Measurements from ENCODE around the gene CLN6. TPM values are rescaled to one million over a fixed set of nuclear protein-coding genes. Genes with fewer than 3 reads are reported as not detected.
"Not testable (repeated sequence)": the region's sequence is repeated elsewhere in the genome, so short reads cannot be mapped to it uniquely, and the experiment has no call there.

CLN6 gene
- total and polyA plus RNA-seq, 2 experiments from 2014 or later, result 10.7 to 18.7 TPM

DNA sequence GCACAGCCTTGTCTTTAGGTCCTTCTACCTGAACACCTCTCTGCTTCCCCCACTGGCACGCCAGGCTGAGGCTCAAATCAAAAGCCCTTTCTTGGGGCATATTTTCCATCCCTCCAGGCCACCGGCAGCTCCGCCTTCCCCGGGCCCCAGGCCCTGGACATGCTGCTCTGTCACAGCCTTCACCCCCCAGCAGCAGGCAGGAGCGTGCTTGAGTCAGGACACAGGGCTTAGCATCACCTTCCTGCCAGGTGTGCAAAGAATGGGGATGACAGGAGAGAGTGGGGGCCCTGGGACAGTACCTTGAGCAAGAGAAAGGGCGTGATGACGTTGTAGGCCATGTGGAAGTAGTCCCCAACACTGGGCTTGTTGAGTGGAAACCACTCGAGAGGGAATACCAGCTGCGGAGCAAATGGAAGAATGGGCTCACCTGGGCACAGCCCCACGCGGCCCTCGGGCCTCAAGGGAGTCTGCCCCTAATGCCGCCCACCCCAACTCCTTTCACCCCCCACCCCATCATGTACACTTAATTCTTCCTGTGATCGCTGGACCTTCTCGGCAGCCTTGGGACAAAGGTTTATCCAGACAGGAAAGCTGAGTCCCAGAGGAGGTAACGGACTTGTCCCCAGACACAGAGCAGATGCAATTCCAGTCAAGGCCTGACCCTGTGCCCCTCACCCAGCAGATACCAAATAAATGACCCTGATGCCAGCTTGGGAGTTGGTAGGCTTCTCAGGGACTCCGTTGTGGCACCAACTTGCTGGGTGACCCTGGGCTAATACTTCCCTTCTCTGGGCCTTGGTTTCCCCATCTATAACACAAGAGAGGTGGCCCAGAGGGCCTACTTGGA is 15.3 kb downstream of the CLN6 start:
- H3K9me3 ChIP-seq (ENCODE audit: low read depth), result no peaks in the 10 kb centered on the region
- no peak for DNase-seq (ENCODE audit: low spot score)
- peaks cover 4% of the 10 kb centered on the region for H3K4me1 ChIP-seq (ENCODE audit: insufficient read depth)
- H3K79me2 ChIP-seq, result peaks cover 44% of the 10 kb centered on the region
- H3K9me2 ChIP-seq (replicated peaks; ENCODE audit: insufficient read depth), result no peaks in the 10 kb centered on the region
- WGBS (ENCODE audit: low lambda C conversion rate, missing lambda C conversion rate), result 95% methylated on average over 17 of the region's 17 CpGs
- H4K20me1 ChIP-seq (ENCODE audit: insufficient read depth, poor library complexity, severe bottlenecking), result no peaks in the 10 kb centered on the region
- no peaks in the 10 kb centered on the region for H3K27me3 ChIP-seq
- TF ChIP-seq EZH2phosphoT487 (IDR thresholded peaks at IDR 0.05; ENCODE audit: low read depth, severe bottlenecking, unreplicated experiment) (no peak), EZH2 (IDR thresholded peaks at IDR 0.05; ENCODE audit: borderline replicate concordance) (no peak)
- TF ChIP-seq, protein P1, sequence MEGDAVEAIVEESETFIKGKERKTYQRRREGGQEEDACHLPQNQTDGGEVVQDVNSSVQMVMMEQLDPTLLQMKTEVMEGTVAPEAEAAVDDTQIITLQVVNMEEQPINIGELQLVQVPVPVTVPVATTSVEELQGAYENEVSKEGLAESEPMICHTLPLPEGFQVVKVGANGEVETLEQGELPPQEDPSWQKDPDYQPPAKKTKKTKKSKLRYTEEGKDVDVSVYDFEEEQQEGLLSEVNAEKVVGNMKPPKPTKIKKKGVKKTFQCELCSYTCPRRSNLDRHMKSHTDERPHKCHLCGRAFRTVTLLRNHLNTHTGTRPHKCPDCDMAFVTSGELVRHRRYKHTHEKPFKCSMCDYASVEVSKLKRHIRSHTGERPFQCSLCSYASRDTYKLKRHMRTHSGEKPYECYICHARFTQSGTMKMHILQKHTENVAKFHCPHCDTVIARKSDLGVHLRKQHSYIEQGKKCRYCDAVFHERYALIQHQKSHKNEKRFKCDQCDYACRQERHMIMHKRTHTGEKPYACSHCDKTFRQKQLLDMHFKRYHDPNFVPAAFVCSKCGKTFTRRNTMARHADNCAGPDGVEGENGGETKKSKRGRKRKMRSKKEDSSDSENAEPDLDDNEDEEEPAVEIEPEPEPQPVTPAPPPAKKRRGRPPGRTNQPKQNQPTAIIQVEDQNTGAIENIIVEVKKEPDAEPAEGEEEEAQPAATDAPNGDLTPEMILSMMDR (IDR thresholded peaks at IDR 0.05; ENCODE audit: poor library complexity), result no peak
- H3K27ac ChIP-seq, result no peak overlapping the region
- no peak overlapping the region for H3K4me2 ChIP-seq
- H3K36me3 ChIP-seq (replicated peaks; ENCODE audit: insufficient read depth, low read depth), result no peaks in the 10 kb centered on the region
- no peak overlapping the region for H2AFZ ChIP-seq
- H3K4me3 ChIP-seq, result no peak overlapping the region

DNA sequence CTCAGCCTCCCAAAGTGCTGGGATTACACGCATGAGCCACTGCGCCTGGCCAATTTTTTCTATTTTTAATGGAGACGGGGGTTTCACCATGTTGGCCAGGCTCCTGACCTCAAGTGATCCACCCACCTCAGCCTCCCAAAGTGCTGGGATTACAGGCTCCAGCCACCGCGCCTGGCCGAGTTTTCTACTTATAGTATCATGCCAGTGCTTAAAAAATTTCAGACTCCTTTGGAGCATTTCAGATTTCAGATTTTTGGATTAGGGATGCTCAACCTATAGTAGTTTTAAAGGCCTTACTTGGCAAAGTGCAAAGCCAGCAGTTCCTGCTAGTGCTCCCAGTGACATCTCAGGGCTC is 16.1 kb downstream of the CLN6 start:
- not testable (repeated sequence) for DNase-seq (ENCODE audit: low spot score); H2AFZ ChIP-seq; H3K4me1 ChIP-seq (ENCODE audit: insufficient read depth); H3K4me3 ChIP-seq; H3K4me2 ChIP-seq; H3K27me3 ChIP-seq; H4K20me1 ChIP-seq (ENCODE audit: insufficient read depth, poor library complexity, severe bottlenecking); H3K27ac ChIP-seq; H3K36me3 ChIP-seq (replicated peaks; ENCODE audit: insufficient read depth, low read depth); H3K9me2 ChIP-seq (replicated peaks; ENCODE audit: insufficient read depth); H3K9me3 ChIP-seq (ENCODE audit: low read depth)
- 98% methylated on average over 6 of the region's 6 CpGs for WGBS (ENCODE audit: low lambda C conversion rate, missing lambda C conversion rate)
- H3K79me2 ChIP-seq, result peaks cover 37% of the 10 kb centered on the region

DNA sequence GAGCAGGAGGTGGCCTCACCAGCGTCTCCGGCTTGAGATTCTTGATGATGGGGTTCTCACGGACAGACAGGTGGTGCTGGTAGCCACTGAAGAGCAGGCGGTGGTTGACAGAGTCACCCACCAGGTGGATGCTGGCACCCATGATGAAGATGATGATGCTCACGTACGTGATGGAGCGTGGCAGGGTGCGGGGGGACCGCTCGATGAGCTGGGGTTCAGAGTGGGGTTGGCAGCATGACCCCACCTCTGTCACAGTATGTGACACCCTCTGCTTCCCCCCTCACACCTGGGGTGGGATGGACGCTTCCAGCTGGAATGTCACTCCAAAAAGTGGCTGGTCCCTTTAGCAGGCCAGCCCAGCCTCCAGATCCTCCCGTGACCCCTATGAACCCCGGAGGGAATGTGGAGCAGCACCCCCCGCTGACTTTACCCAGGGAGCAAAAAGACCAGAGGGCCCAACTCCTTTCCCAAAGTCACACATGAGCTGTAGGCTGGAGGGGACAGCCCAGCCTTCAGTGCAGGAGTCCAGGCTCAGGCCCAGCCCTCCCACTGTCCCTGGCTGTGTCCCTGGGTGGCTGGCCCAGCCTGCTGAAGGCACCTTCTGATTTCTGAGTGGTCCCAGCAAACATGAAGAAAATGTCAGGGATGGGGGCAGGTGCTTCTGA is 17.7 kb downstream of the CLN6 start:
- Histone ChIP-seq H3K79me2 (peaks cover 22% of the 10 kb centered on the region), H3K4me3 (no peak overlapping the region), H3K4me2 (no peak overlapping the region), H2AFZ (no peak overlapping the region), H3K9me3 (ENCODE audit: low read depth) (no peaks in the 10 kb centered on the region), H3K4me1 (ENCODE audit: insufficient read depth) (peaks cover 4% of the 10 kb centered on the region), H3K9me2 (replicated peaks; ENCODE audit: insufficient read depth) (no peaks in the 10 kb centered on the region), H3K27ac (no peak overlapping the region), H3K27me3 (no peaks in the 10 kb centered on the region), H3K36me3 (replicated peaks; ENCODE audit: insufficient read depth, low read depth) (no peaks in the 10 kb centered on the region), H4K20me1 (ENCODE audit: insufficient read depth, poor library complexity, severe bottlenecking) (no peaks in the 10 kb centered on the region)
- 95% methylated on average over 14 of the region's 14 CpGs for whole genome bisulfite sequencing (ENCODE audit: low lambda C conversion rate, missing lambda C conversion rate)
- no peak for DNase-seq (ENCODE audit: low spot score)
- TF ChIP-seq EZH2 (IDR thresholded peaks at IDR 0.05; ENCODE audit: borderline replicate concordance), result no peak
- TF ChIP-seq, protein P1 (IDR thresholded peaks at IDR 0.05; ENCODE audit: poor library complexity), result no peak
- TF ChIP-seq EZH2phosphoT487 (IDR thresholded peaks at IDR 0.05; ENCODE audit: low read depth, severe bottlenecking, unreplicated experiment), result no peak
